GM12875 (cell line): ENCODE measurements around the gene RBMS1.

Experiments
- H3K4me3 ChIP-seq: one replicate; pipeline ENCODE4 v1.5.1; 2011; ENCODE audit warnings: low read depth, low read length, control low read depth
- TF ChIP-seq, protein P1 (sequence below): IDR thresholded peaks from 2 replicates; pipeline ENCODE4 v1.5.1; 2011; ENCODE audit warnings: low read depth, mild to moderate bottlenecking, control low read depth, inconsistent platforms, low read length, moderate library complexity, borderline replicate concordance; ENCODE audit not compliant: insufficient read depth

RBMS1 gene

DNA sequence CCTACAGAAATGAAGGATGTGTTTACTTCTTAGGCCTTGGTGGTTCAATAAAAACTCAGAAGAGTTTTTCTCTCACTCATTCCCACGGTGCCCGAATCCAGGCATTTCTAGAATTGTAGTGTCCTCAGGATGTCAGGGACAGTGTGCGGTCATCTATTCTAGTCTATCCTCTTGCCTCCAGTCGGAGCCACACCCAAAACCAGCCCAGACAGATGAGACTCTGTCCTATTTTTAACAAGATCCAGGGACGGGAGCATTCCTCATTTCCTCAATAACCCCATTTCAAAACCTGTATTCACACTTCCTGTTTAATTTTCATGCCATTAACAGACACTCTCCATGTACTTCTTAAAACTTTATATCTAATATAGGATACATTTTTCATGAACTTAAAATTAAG is 11.6 kb upstream of the RBMS1 start:
- TF ChIP-seq, protein P1, sequence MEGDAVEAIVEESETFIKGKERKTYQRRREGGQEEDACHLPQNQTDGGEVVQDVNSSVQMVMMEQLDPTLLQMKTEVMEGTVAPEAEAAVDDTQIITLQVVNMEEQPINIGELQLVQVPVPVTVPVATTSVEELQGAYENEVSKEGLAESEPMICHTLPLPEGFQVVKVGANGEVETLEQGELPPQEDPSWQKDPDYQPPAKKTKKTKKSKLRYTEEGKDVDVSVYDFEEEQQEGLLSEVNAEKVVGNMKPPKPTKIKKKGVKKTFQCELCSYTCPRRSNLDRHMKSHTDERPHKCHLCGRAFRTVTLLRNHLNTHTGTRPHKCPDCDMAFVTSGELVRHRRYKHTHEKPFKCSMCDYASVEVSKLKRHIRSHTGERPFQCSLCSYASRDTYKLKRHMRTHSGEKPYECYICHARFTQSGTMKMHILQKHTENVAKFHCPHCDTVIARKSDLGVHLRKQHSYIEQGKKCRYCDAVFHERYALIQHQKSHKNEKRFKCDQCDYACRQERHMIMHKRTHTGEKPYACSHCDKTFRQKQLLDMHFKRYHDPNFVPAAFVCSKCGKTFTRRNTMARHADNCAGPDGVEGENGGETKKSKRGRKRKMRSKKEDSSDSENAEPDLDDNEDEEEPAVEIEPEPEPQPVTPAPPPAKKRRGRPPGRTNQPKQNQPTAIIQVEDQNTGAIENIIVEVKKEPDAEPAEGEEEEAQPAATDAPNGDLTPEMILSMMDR, result no peak

DNA sequence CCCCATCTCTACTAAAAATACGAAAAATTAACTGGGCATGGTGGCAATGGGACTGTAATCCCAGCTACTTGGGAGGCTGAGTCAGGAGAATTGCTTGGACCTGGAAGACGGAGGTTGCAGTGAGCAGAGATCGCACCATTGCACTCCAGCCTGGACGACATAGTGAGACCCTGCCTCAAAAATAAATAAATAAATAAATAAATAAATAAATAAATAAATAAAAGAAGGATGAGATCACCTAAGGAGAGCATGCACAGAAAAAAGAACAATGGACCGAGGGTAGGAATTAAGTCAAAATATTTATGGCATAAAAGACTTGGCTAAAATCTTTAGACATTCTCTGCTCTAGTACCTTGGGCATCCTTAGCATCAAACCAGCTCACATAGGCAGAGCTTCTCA is 8.9 kb upstream of the RBMS1 start:
- TF ChIP-seq, protein P1, result no peak
- no peak overlapping the region for H3K4me3 ChIP-seq

More for the DNA sequence above, 11.6 kb upstream of the RBMS1 start:
- H3K4me3 ChIP-seq, result no peak overlapping the region

DNA sequence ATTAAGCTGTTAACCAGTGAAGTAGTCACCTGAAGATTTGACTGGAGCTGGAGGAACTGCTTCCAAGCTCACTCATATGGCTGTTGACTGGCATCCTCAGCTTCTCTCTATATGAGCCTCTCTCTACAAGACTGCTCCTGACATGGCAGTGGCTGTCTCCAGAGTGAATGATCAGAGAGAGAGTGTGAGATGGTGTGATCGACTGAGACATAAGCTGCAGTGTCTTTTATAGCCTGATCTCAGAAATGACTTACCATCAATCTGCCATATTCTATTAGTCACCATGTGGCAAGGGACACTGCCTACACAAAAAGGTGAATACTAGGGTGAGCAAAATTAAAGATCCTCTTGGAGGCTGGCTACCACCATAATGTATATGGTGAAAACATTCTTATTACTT is 7.8 kb upstream of the RBMS1 start:
- TF ChIP-seq, protein P1, result no peak
- H3K4me3 ChIP-seq, result no peak overlapping the region

DNA sequence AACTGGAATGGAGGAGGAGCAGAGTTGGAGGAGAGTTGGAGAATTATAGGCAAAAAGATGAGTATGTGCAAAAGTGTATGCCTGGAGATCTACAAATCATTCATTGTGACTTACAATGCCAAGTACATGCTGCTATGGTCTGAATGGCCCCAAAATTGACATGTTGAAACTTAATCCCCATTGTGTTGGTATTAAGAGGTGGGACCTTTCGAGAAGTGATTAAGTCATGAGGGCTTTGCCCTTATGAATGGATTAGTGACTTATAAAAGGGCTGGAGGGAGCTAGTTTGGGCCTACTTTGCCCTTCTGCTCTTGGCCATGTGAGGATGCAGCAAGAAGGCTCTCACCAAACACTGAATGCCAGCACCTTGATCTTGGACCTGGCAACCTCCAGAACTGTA is 6.3 kb upstream of the RBMS1 start:
- H3K4me3 ChIP-seq, result no peak overlapping the region
- TF ChIP-seq, protein P1, result no peak

DNA sequence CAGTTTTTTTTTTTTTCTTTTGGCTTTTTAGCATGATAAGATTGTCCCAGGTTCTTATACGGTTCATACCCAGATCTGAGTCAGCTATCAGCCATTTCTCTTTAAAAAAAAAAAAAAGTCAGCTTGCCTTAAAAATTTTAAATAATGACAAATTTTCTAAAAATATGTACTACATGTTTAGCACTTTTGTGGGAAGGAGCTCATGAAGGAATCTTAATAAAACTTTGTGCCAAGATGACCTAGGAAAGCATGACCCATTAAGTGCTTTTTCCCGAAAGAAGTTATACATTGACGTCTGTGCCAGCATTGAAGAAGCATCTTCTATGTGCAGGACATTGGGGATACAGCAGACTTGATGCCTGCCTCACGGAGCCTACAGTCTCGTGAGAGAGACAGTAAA is 4.5 kb upstream of the RBMS1 start:
- no peak overlapping the region for H3K4me3 ChIP-seq
- TF ChIP-seq, protein P1, result no peak

DNA sequence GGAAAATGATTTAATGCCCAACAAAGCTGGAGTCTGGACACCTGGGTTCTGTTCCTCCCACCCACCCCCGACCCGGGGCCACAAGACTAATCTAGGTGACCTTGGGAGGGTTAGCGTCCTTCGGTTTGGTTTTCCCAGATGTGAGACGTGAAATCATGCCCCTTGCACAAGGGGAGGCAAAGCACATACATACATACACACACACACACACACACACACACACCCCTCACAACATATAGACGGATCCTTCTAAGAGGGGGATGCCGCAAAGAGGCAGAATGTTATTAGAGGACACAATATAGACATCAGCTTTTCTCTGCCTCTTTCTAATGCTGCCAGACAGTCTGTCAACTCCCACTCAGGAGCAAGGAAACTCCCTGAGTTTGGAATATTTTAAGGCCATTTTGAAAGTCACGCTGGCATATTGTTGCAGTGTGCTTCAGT is 616 bp upstream of the RBMS1 start:
- TF ChIP-seq, protein P1, result no peak
- no peak overlapping the region for H3K4me3 ChIP-seq

DNA sequence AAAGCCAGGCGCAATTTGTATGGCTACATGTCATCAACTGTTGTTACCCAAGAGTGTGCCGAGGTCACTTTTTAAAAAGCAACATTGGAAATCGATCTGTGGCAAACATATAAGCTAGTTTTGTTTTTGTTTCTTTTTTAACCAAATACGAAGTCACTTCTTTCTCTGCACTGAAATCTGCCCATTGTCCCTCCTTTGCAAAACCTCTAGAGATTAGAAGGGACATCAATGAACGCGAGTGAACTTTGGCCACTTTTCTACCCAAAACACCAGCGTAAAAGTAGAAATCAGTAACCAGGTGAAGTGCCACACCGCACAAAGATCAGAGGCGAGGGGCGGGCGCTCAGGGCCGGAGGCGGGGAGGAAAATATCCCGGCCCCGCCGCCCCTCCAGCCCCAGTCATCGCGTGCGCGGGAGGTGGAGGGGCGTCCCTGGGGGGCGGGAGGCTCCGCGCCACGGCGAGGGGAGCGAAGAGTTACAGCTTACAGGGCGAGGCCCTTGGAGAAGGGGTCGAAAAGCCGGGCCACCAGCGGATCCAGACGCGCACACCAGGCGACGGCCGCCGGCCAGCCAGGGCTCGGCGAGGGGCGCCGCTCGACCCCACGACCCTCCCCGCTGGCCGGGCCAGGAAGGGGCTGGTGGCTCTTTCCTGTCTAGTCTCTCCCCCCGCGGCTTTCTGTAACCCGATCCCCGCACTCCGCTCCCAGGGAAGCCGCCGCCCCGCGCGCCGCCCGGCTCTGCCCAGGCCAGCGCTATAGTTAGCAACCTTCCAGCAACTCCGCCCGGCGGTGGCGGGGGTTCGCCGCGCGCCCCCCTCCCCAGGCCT is 993 bp downstream of the RBMS1 start:
- TF ChIP-seq, protein P1, result no peak
- no peak overlapping the region for H3K4me3 ChIP-seq
